Measurements from ENCODE around the gene MAPK7. TPM values are rescaled to one million over a fixed set of nuclear protein-coding genes. Genes with fewer than 3 reads are reported as not detected.
A peak's percentile ranks its signal among the peaks of the same experiment; 100 is the strongest.

Gene MAPK7
- total and polyA plus RNA-seq, 2 donors (not counting 3 experiments of a cell fraction or from before 2014, with no cell fraction given): 16.8 to 30.7 TPM

DNA sequence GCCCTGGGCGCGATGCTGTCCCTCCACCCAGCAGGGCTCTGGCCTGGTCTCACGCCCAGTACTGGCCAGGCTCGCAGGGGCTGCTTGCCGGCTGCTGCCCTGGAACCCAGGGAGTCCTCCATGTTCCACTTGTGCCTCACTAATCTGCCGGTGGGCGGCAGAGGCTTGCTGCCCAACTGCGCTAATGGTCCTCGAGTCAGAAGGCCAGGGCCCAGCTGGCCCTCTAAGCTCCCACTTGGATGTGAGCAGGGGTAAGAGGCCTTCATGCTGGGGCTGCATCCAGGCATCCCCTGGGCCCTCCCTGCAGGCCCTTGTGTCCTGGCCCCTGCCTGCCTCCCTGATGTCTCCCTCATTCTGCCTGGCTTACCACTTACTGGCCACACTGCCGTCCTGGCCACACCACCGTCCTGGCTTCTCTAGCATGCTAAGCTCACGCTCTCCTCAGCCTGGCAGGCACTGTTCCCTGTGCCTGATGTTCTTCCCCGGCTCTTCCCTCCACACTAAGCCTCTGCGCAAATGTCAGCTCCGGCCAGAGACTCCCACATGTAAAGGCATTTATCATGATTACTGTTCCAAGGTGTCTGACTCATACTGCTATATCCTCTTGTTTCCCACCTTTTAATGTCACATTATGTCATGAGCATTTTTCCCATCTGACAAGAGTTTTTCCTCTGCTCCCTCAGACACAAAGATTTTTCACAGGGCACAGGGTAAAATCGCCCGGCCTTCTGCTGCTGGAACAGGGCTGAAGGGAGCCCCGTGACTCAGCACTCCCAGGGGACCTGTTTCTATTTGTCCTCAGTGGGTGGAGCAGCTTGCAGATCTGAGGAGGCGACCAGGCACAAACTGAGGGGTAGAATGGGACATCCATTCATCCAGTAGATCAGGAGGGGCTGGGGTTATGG, 31.7 kb upstream of the MAPK7 start:
- Histone ChIP-seq H4K20me1 (replicated peaks; ENCODE audit: control insufficient read depth, extremely low read depth, insufficient read depth, low read length) (no peaks in the 10 kb centered on the region), H3K9ac (replicated peaks; ENCODE audit: extremely low read depth, insufficient read depth, low read length) (no peak overlapping the region), H3K36me3 (ENCODE audit: control insufficient read depth in 2 of 2, extremely low read depth in 1 of 2, insufficient read depth in 2 of 2, low read length in 2 of 2) (no peaks in the 10 kb centered on the region), H3K4me1 (ENCODE audit: control insufficient read depth, extremely low read depth, insufficient read depth, low read length) (peaks cover 8% of the 10 kb centered on the region), H3K79me2 (ENCODE audit: control insufficient read depth, insufficient read depth, low read length) (no peaks in the 10 kb centered on the region), H3K9me3 (replicated peaks; ENCODE audit: control insufficient read depth, insufficient read depth, low read length) (no peaks in the 10 kb centered on the region), H3K4me3 (replicated peaks in 1 of 3; ENCODE audit: insufficient read depth in 1 of 3, low read depth in 1 of 3, low read length in 3 of 3) (no peak overlapping the region), H3K4me2 (ENCODE audit: insufficient read depth, low read length) (no peak overlapping the region), H3K9me1 (replicated peaks; ENCODE audit: control insufficient read depth, extremely low read depth, insufficient read depth, low read length) (no peaks in the 10 kb centered on the region), H3K27me3 (ENCODE audit: control insufficient read depth in 2 of 2, insufficient read depth in 2 of 2, low read length in 2 of 2) (no peaks in the 10 kb centered on the region), H2AFZ (ENCODE audit: low read depth, low read length) (no peak overlapping the region), H3K27ac (ENCODE audit: insufficient read depth, low read depth, low read length) (no peak overlapping the region)
- peak; percentile 33 for DNase-seq (ENCODE audit: low read depth, low spot score)
- FAIRE-seq: peak; percentile 66
- TF ChIP-seq POLR2AphosphoS5 (IDR thresholded peaks at IDR 0.05; ENCODE audit: insufficient read depth, low read depth, low read length) (no peak), FOS (IDR thresholded peaks at IDR 0.05; ENCODE audit: borderline replicate concordance, insufficient read depth, low read length) (no peak), EZH2 (IDR thresholded peaks at IDR 0.05; ENCODE audit: borderline replicate concordance, low read depth, low read length, severe bottlenecking) (no peak), JUN (IDR thresholded peaks at IDR 0.05; ENCODE audit: borderline replicate concordance, insufficient read depth, insufficient read length, low read depth) (no peak), MAX (IDR thresholded peaks at IDR 0.05; ENCODE audit: insufficient read depth, insufficient read length) (no peak), POLR2A (IDR thresholded peaks at IDR 0.05; ENCODE audit: low read depth, low read length) (no peak), GATA2 (IDR thresholded peaks at IDR 0.05; ENCODE audit: insufficient read depth, insufficient read length, low read depth, low read length) (no peak), MYC (IDR thresholded peaks at IDR 0.05; ENCODE audit: low read depth, low read length) (no peak)
- TF ChIP-seq, protein P1, sequence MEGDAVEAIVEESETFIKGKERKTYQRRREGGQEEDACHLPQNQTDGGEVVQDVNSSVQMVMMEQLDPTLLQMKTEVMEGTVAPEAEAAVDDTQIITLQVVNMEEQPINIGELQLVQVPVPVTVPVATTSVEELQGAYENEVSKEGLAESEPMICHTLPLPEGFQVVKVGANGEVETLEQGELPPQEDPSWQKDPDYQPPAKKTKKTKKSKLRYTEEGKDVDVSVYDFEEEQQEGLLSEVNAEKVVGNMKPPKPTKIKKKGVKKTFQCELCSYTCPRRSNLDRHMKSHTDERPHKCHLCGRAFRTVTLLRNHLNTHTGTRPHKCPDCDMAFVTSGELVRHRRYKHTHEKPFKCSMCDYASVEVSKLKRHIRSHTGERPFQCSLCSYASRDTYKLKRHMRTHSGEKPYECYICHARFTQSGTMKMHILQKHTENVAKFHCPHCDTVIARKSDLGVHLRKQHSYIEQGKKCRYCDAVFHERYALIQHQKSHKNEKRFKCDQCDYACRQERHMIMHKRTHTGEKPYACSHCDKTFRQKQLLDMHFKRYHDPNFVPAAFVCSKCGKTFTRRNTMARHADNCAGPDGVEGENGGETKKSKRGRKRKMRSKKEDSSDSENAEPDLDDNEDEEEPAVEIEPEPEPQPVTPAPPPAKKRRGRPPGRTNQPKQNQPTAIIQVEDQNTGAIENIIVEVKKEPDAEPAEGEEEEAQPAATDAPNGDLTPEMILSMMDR (IDR thresholded peaks at IDR 0.05; ENCODE audit: extremely low read depth in 1 of 2, insufficient read depth in 1 of 2, low read depth in 1 of 2, low read length in 2 of 2): no peak
- ChIA-PET POLR2A (interaction anchor here (0.6 kb wide), 2 partner anchors 20 to 83 kb away, joined by 3 to 12 read pairs; no protein-coding TSS in a partner anchor), CTCF (interaction anchor here (0.7 to 2.3 kb wide), 3 partner anchors 9 to 416 kb away, joined by 3 to 13 read pairs (median 4); no protein-coding TSS in a partner anchor)
- intact Hi-C loops (cut with micrococcal nuclease) (loop anchor here (5.0 kb wide), 1 partner anchor 34 kb away; no protein-coding TSS in a partner anchor), dilution Hi-C loops (cut with MboI; ENCODE audit: extremely low pct_ligation_motif_present, low sequenced_read_pairs) (no loop called here)
- no TSS peak for BruUV-seq (replicated peaks)

Measured in endothelial cell of umbilical vein (primary cell).